ENCODE data around the gene ITPR1. TPM values are rescaled to one million over a fixed set of nuclear protein-coding genes. Genes with fewer than 3 reads are reported as not detected.

The ITPR1 gene
- total RNA-seq, 1 donor from 2014 or later = 6.7 TPM

DNA sequence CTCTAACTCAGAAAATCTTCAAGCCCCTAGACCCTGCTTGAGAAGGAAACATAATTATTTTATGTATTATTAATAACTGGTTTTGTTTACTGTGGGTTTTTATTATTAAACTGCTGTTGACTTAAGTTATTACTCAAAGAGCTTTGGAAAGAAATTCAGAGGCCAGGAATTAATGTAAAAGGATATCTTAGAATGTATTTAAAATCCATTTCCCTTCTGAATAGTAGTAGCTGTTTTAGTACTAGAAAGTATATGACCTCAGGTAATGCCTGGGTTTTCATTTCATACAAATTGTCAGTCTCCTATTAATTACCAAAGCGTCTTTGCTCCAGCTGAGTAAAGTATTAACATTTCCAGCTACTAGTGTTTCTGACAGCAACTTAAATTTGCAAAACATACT lies 223.1 kb downstream of the ITPR1 start:
- H3K9me3 Mint-ChIP-seq (ENCODE audit: unreplicated experiment) = no peaks in the 10 kb centered on the region
- no peak overlapping the region for H3K4me3 Mint-ChIP-seq (ENCODE audit: unreplicated experiment)
- Histone ChIP-seq H3K27me3 (ENCODE audit: insufficient read depth, low read length) (no peaks in the 10 kb centered on the region), H3K36me3 (ENCODE audit: insufficient read depth, low read length) (no peaks in the 10 kb centered on the region), H3K4me3 (ENCODE audit: insufficient read depth, low read depth, low read length) (no peak overlapping the region), H3K9ac (ENCODE audit: low read length) (peak overlapping the region; percentile 56), H3K9me3 (ENCODE audit: insufficient read depth, low read depth, low read length) (no peaks in the 10 kb centered on the region), H3K4me2 (ENCODE audit: low read length) (peak overlapping the region; percentile 60), H2AFZ (ENCODE audit: low read depth, low read length) (no peak overlapping the region), H3K27ac (ENCODE audit: low read depth, low read length) (peak overlapping the region; percentile 74), H4K20me1 (ENCODE audit: insufficient read depth, low read length) (no peaks in the 10 kb centered on the region), H3K79me2 (ENCODE audit: insufficient read depth, low read length) (no peaks in the 10 kb centered on the region), H3K4me1 (ENCODE audit: insufficient read depth, low read length) (peaks cover 38% of the 10 kb centered on the region)
- H3K27ac Mint-ChIP-seq (ENCODE audit: unreplicated experiment) = no peak overlapping the region
- H3K27me3 Mint-ChIP-seq (ENCODE audit: low read depth, unreplicated experiment) = no peaks in the 10 kb centered on the region
- peaks cover 2% of the 10 kb centered on the region for H3K36me3 Mint-ChIP-seq (ENCODE audit: low read depth, unreplicated experiment)
- peaks cover 47% of the 10 kb centered on the region for H3K4me1 Mint-ChIP-seq (ENCODE audit: low read depth, unreplicated experiment)
- TF ChIP-seq CTCF (IDR thresholded peaks at IDR 0.05; ENCODE audit: insufficient read depth, low read depth, low read length) = no peak
- no peak for TF ChIP-seq EZH2 (IDR thresholded peaks at IDR 0.05; ENCODE audit: insufficient read depth, low read length)
- DNase-seq (ENCODE audit: low read depth) (no peak), FAIRE-seq (no peak)

DNA sequence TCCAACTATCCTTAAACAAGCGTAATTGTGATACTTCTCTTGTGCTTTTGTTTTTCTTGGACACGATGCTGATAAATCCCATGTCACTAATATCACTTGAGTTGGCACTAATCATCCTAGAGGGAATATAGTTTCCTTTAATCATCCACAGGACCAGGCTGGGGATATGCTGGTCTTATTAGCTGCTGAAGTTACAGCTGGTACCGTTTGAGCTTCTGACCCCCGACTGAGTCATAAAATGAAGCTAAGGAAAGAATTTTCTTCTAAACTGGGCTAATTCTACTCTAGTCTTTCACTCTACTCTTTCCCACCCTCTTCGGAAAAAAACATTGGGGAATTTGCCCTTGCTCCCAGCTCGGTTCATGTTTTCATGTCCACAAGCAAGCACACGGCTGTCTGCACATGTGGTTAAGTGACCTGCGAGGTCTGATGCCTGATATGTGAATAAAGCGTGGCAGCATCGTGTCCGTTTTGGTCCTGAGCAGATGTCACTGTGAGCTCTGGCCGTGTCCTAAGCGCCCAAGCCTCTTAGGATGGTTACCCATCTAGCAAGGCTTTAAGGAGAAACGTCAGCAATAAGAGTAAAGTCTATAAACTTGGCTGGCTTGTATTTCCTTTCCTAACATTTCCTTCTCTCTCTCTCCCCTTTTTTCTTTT lies 223.7 kb downstream of the ITPR1 start:
- Histone ChIP-seq H3K4me2 (ENCODE audit: low read length) (peak overlapping the region; percentile 60), H2AFZ (ENCODE audit: low read depth, low read length) (no peak overlapping the region)
- FAIRE-seq = peak; percentile 39

More for the DNA sequence above, 223.7 kb downstream of the ITPR1 start:
- Mint-ChIP-seq H3K27me3 (ENCODE audit: low read depth, unreplicated experiment) (no peaks in the 10 kb centered on the region), H3K4me3 (ENCODE audit: unreplicated experiment) (no peak overlapping the region), H3K4me1 (ENCODE audit: low read depth, unreplicated experiment) (peaks cover 49% of the 10 kb centered on the region), H3K27ac (ENCODE audit: unreplicated experiment) (peak overlapping the region; percentile 79), H3K36me3 (ENCODE audit: low read depth, unreplicated experiment) (peaks cover 1% of the 10 kb centered on the region), H3K9me3 (ENCODE audit: unreplicated experiment) (no peaks in the 10 kb centered on the region)
- Histone ChIP-seq H3K4me3 (ENCODE audit: insufficient read depth, low read depth, low read length) (no peak overlapping the region), H3K27ac (ENCODE audit: low read depth, low read length) (peak overlapping the region; percentile 74), H3K79me2 (ENCODE audit: insufficient read depth, low read length) (no peaks in the 10 kb centered on the region), H3K9ac (ENCODE audit: low read length) (peak overlapping the region; percentile 56), H3K4me1 (ENCODE audit: insufficient read depth, low read length) (peaks cover 36% of the 10 kb centered on the region), H3K27me3 (ENCODE audit: insufficient read depth, low read length) (no peaks in the 10 kb centered on the region), H4K20me1 (ENCODE audit: insufficient read depth, low read length) (no peaks in the 10 kb centered on the region), H3K9me3 (ENCODE audit: insufficient read depth, low read depth, low read length) (no peaks in the 10 kb centered on the region), H3K36me3 (ENCODE audit: insufficient read depth, low read length) (no peaks in the 10 kb centered on the region)
- TF ChIP-seq EZH2 (IDR thresholded peaks at IDR 0.05; ENCODE audit: insufficient read depth, low read length) (no peak), CTCF (IDR thresholded peaks at IDR 0.05; ENCODE audit: insufficient read depth, low read depth, low read length) (no peak)
- DNase-seq (ENCODE audit: low read depth) = peak; percentile 73
